OCI-LY1 (cell line): ENCODE measurements around the gene S1PR4.

Source experiments
- H2AFZ ChIP-seq: fragments of 200-600 bp; sonication (generic), shearing (Covaris generic); 2 replicates; pipeline ENCODE4 v1.6.0; 2014; ENCODE audit warnings: antibody characterized with exemption, mild to moderate bottlenecking, low read length
- H3F3A ChIP-seq: fragments of 200-600 bp; sonication (generic), shearing (Covaris generic); 2 replicates; pipeline ENCODE4 v1.6.0; 2014; ENCODE audit warnings: mild to moderate bottlenecking, antibody characterized with exemption, low read length, moderate library complexity; ENCODE audit not compliant: insufficient read depth
- H3K27ac ChIP-seq: fragments of 200-600 bp; sonication (generic); 2 replicates; pipeline ENCODE4 v1.5.1; 2014; ENCODE audit warnings: low read length, mixed run types, mild to moderate bottlenecking, low read depth; ENCODE audit not compliant: poor library complexity, severe bottlenecking
- H3K27me3 ChIP-seq: fragments of 200-600 bp; sonication (generic); 2 replicates; pipeline ENCODE4 v1.6.0; 2014; ENCODE audit warnings: antibody characterized with exemption, mild to moderate bottlenecking, low read length, moderate library complexity; ENCODE audit not compliant: insufficient read depth
- H3K36me3 ChIP-seq: fragments of 200-600 bp; sonication (generic); 2 replicates; pipeline ENCODE4 v1.6.1; 2014; ENCODE audit warnings: mild to moderate bottlenecking, antibody characterized with exemption, low read length, moderate library complexity, mixed read lengths; ENCODE audit not compliant: insufficient read depth
- H3K4me1 ChIP-seq: fragments of 200-600 bp; sonication (generic); 2 replicates; pipeline ENCODE4 v1.5.1; 2014; ENCODE audit warnings: mild to moderate bottlenecking, low read length, moderate library complexity; ENCODE audit not compliant: insufficient read depth, severe bottlenecking
- H3K4me2 ChIP-seq: fragments of 200-600 bp; sonication (generic), shearing (Covaris generic); 2 replicates; pipeline ENCODE4 v1.6.1; 2014; ENCODE audit warnings: low read length
- H3K4me3 ChIP-seq: fragments of 200-600 bp; sonication (generic); 2 replicates; pipeline ENCODE4 v1.5.1; 2014; ENCODE audit warnings: low read length, low read depth, mild to moderate bottlenecking, mixed read lengths; ENCODE audit not compliant: poor library complexity, severe bottlenecking
- H3K79me2 ChIP-seq: fragments of 200-600 bp; shearing (Covaris generic); 2 replicates; pipeline ENCODE4 v1.6.1; 2016; ENCODE audit warnings: mixed run types, low read length, mixed read lengths; ENCODE audit not compliant: insufficient read depth
- H3K9ac ChIP-seq: fragments of 200-600 bp; sonication (generic), shearing (Covaris generic); 2 replicates; pipeline ENCODE4 v1.6.1; 2014; ENCODE audit warnings: mild to moderate bottlenecking, low read length, mixed read lengths
- H3K9me2 ChIP-seq: fragments of 200-600 bp; sonication (generic), shearing (Covaris generic); 2 replicates; pipeline ENCODE4 v1.6.1; 2014; ENCODE audit warnings: low read depth, mild to moderate bottlenecking, low read length, mixed read lengths
- H3K9me3 ChIP-seq: fragments of 200-600 bp; shearing (Covaris generic); 2 replicates; pipeline ENCODE4 v1.6.1; 2014; ENCODE audit warnings: low read length, mixed read lengths
- H4K20me1 ChIP-seq: fragments of 200-600 bp; sonication (generic), shearing (Covaris generic); 2 replicates; pipeline ENCODE4 v1.6.0; 2016; ENCODE audit warnings: mild to moderate bottlenecking, low read length; ENCODE audit not compliant: insufficient read depth
- EZH2 ChIP-seq: fragments of 200-600 bp; sonication (generic), shearing (Covaris generic); IDR thresholded peaks from 2 replicates; pipeline ENCODE4 v1.8.0; 2017; ENCODE audit warnings: borderline replicate concordance, mixed run types, mild to moderate bottlenecking, antibody characterized with exemption, low read length, moderate library complexity, mixed read lengths
- TF ChIP-seq, protein P1 (sequence below): fragments of 200-600 bp; sonication (generic), shearing (Covaris generic); IDR thresholded peaks from 2 replicates; pipeline ENCODE4 v1.5.1; 2017; ENCODE audit warnings: mild to moderate bottlenecking, antibody characterized with exemption, low read length, moderate library complexity, mixed read lengths

The S1PR4 gene

DNA sequence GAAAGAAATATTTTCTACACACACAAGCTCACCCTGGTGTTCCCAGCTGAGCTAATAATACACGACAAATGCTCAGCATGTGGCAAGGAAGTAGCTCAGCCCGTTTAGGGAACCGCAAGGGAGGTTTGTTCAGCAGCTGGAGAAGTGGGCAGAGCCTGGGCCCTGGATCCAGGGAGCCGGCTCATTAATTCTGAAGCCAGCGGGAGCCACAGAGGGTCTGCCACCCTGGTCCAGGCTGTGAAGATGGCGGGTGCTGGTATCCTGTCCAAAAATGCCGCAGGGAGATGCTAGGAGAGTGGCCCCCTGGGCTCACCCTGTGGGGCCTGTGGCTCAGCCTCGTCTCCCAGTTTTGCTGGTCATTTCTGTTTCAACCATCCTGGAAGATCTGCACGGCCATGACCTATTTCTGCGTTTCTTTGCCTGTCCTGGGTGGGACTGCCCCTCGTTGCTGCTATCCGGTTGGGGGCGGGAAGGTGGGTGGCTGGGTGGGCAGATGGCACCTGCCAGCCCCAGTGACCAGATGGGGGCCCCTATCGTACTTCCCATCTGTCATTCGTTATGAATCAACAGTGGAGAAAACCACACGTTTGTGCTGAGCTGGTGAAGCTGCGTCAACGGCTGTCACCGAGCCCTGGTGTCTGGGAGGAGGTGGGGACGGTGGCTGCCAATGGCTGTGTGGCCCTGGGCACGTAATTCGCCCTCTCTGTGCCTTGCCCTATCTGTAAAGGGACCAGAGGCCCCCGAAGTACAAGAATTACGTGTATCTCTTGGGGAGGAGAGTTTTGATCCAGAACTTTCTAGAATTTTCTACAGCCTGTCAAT, 45.4 kb upstream of the S1PR4 start:
- no peak overlapping the region for H3K4me2 ChIP-seq
- H2AFZ ChIP-seq: no peak overlapping the region
- no peak overlapping the region for H3K27ac ChIP-seq

DNA sequence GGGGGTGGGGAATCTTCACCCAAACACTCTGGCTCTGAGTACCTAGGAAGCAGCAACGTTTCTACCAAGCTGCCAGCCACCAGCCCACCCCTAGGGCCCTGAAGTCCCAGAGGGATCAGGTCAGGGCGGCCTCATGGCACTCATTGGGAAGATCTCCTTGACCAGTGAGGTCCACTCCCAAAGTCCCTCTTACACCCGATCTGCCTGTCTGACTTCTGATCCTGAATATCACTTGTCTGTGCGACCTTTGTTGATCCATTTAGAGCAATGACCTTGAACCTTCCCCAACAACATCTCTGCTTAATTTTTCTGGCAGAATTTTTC, 44.8 kb upstream of the S1PR4 start:
- Histone ChIP-seq H3K27ac (no peak overlapping the region), H3K79me2 (no peaks in the 10 kb centered on the region), H2AFZ (no peak overlapping the region), H3K4me3 (no peak overlapping the region), H3K9ac (no peak overlapping the region), H3K27me3 (peaks cover 8% of the 10 kb centered on the region; the same call in 1 of the 2 replicates), H3F3A (no peaks in the 10 kb centered on the region), H3K4me2 (no peak overlapping the region), H4K20me1 (no peaks in the 10 kb centered on the region), H3K9me2 (no peaks in the 10 kb centered on the region), H3K9me3 (no peaks in the 10 kb centered on the region), H3K36me3 (no peaks in the 10 kb centered on the region), H3K4me1 (no peaks in the 10 kb centered on the region)
- TF ChIP-seq, protein P1, sequence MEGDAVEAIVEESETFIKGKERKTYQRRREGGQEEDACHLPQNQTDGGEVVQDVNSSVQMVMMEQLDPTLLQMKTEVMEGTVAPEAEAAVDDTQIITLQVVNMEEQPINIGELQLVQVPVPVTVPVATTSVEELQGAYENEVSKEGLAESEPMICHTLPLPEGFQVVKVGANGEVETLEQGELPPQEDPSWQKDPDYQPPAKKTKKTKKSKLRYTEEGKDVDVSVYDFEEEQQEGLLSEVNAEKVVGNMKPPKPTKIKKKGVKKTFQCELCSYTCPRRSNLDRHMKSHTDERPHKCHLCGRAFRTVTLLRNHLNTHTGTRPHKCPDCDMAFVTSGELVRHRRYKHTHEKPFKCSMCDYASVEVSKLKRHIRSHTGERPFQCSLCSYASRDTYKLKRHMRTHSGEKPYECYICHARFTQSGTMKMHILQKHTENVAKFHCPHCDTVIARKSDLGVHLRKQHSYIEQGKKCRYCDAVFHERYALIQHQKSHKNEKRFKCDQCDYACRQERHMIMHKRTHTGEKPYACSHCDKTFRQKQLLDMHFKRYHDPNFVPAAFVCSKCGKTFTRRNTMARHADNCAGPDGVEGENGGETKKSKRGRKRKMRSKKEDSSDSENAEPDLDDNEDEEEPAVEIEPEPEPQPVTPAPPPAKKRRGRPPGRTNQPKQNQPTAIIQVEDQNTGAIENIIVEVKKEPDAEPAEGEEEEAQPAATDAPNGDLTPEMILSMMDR: no peak
- TF ChIP-seq EZH2: no peak

More for the DNA sequence above, 45.4 kb upstream of the S1PR4 start:
- Histone ChIP-seq H3K9me2 (no peaks in the 10 kb centered on the region), H3K4me1 (no peaks in the 10 kb centered on the region), H4K20me1 (no peaks in the 10 kb centered on the region), H3K9me3 (no peaks in the 10 kb centered on the region), H3K36me3 (no peaks in the 10 kb centered on the region), H3K27me3 (peaks cover 8% of the 10 kb centered on the region; the same call in 1 of the 2 replicates), H3K4me3 (no peak overlapping the region), H3K79me2 (no peaks in the 10 kb centered on the region), H3F3A (no peaks in the 10 kb centered on the region), H3K9ac (no peak overlapping the region)
- TF ChIP-seq EZH2: no peak
- TF ChIP-seq, protein P1: no peak

DNA sequence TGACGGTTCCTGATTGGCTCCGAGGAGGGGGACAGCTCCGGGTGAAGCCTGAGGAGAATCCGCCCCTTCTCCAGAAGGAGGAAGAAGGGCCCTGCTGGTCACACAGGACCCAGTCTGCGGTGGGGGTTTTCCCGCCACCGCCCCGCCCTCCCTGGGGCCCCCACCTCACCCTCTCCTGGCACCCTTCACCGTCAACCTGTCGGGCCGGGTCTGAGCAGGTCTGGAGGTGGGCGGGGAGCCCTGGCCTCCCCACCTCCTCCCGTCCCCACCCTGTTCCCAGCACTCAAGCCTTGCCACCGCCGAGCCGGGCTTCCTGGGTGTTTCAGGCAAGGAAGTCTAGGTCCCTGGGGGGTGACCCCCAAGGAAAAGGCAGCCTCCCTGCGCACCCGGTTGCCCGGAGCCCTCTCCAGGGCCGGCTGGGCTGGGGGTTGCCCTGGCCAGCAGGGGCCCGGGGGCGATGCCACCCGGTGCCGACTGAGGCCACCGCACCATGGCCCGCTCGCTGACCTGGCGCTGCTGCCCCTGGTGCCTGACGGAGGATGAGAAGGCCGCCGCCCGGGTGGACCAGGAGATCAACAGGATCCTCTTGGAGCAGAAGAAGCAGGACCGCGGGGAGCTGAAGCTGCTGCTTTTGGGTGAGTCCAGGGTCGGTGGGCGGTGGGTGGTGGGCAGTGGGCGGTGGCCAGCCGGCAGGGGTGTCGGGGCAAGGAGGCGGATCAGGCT, 42.4 kb upstream of the S1PR4 start, which contains the start of gene GNA15:
GNA15 (plus strand) TSS at position 73 of the 723 bp plus-strand sequence; CDS start at position 491, 418 bp downstream.
- H4K20me1 ChIP-seq: no peaks in the 10 kb centered on the region
- H3F3A ChIP-seq: no peaks in the 10 kb centered on the region
- no peak within 1 kb of the TSS for H3K27ac ChIP-seq
- no peaks in the 10 kb centered on the region for H3K9me2 ChIP-seq
- no peaks in the 10 kb centered on the region for H3K79me2 ChIP-seq
- no peak for TF ChIP-seq EZH2
- TF ChIP-seq, protein P1: no peak
- no peaks in the 10 kb centered on the region for H3K36me3 ChIP-seq
- H3K9ac ChIP-seq: no peak within 1 kb of the TSS
- no peak within 1 kb of the TSS for H3K4me2 ChIP-seq
- H3K4me1 ChIP-seq: no peaks in the 10 kb centered on the region
- no peak within 1 kb of the TSS for H3K4me3 ChIP-seq
- H3K27me3 ChIP-seq: peaks cover 8% of the 10 kb centered on the region; the same call in 1 of the 2 replicates
- H3K9me3 ChIP-seq: no peaks in the 10 kb centered on the region
- H2AFZ ChIP-seq: no peak within 1 kb of the TSS
